ENCODE results near the gene LRRC46. TPM values are rescaled to one million over a fixed set of nuclear protein-coding genes. Genes with fewer than 3 reads are reported as not detected.

The LRRC46 gene
- total RNA-seq, 1 experiment from 2014 or later, result 0.31 TPM

- Histone ChIP-seq H3K79me2 (ENCODE audit: insufficient read depth, low read length) (no peaks in the 10 kb centered on the region), H3K4me2 (ENCODE audit: insufficient read depth, insufficient read length, low read length) (no peak overlapping the region), H2BK12ac (ENCODE audit: insufficient read length, low read depth, low read length) (no peak overlapping the region), H3K23ac (ENCODE audit: insufficient read length, low read depth, low read length) (no peak overlapping the region), H3K14ac (ENCODE audit: insufficient read depth, low read length) (no peak overlapping the region), H3K18ac (ENCODE audit: insufficient read length, low read depth, low read length) (no peak overlapping the region), H2BK5ac (ENCODE audit: insufficient read length, low read length) (no peak overlapping the region), H3K4ac (ENCODE audit: low read depth, low read length) (no peak overlapping the region), H3K27ac (ENCODE audit: insufficient read length, low read depth, low read length) (no peak overlapping the region), H4K5ac (ENCODE audit: insufficient read length, low read depth, low read length) (no peak overlapping the region), H3K56ac (ENCODE audit: insufficient read length, low read depth, low read length) (no peak overlapping the region), H2BK20ac (ENCODE audit: low read depth, low read length, poor library complexity, severe bottlenecking) (no peak overlapping the region), H4K91ac (ENCODE audit: insufficient read length, low read depth, low read length) (no peak overlapping the region), H2AK5ac (ENCODE audit: insufficient read length, low read length) (no peak overlapping the region), H2BK15ac (ENCODE audit: low read depth, low read length) (no peak overlapping the region), H3K23me2 (ENCODE audit: insufficient read length, low read depth, low read length, poor library complexity, severe bottlenecking) (peaks cover 8% of the 10 kb centered on the region), H2BK120ac (ENCODE audit: low read depth, low read length, poor library complexity, severe bottlenecking) (no peak overlapping the region), H3K9me3 (ENCODE audit: control insufficient read depth, low read depth, low read length) (no peaks in the 10 kb centered on the region), H3K27me3 (ENCODE audit: insufficient read depth, low read length) (peaks cover 5% of the 10 kb centered on the region; the same call in 1 of the 2 replicates), H4K8ac (replicated peaks; ENCODE audit: insufficient read length, low read depth, low read length) (no peak overlapping the region), H3K79me1 (ENCODE audit: insufficient read depth, low read depth, low read length, poor library complexity, severe bottlenecking) (no peaks in the 10 kb centered on the region), H3K9ac (ENCODE audit: extremely low read depth, insufficient read length, low read length) (no peak overlapping the region), H2AFZ (ENCODE audit: low read length) (no peak overlapping the region), H4K20me1 (ENCODE audit: control insufficient read depth, insufficient read depth, insufficient read length) (no peaks in the 10 kb centered on the region), H3T11ph (ENCODE audit: low read length) (no peak overlapping the region), H3K4me1 (ENCODE audit: insufficient read depth, low read length) (no peaks in the 10 kb centered on the region)
- Mint-ChIP-seq H3K4me3 (peak overlapping the region; percentile 21 to 89; a peak in 2 of 5 replicates), H3K9me3 (no peaks in the 10 kb centered on the region), H3K4me1 (peaks cover 2 to 9% of the 10 kb centered on the region in 2 experiments; a peak in 2 of 4 replicates), H3K27me3 (ENCODE audit: low read depth) (peaks cover 89% of the 10 kb centered on the region), H3K36me3 (ENCODE audit: insufficient read depth in 1 of 3, low read depth in 3 of 3) (no peaks in the 10 kb centered on the region), H3K27ac (no peak overlapping the region)
- no CpG with 5 or more reads among the region's 3 CpGs for WGBS (ENCODE audit: extremely low coverage, insufficient read length, low lambda C conversion rate)
- DNase-seq, result no peak
- TF ChIP-seq CTCF (conservative IDR thresholded peaks at IDR 0.05), result no peak
These were observed 40.4 kb upstream of the LRRC46 start for GRCh38 chr17:47791025-47791424.

Data from H9 (cell line).